Measurements from ENCODE around the gene SFXN3. TPM values are rescaled to one million over a fixed set of nuclear protein-coding genes. Genes with fewer than 3 reads are reported as not detected.

The SFXN3 gene
- total and polyA plus RNA-seq, 2 experiments from 2014 or later, result 0.68 to 3.8 TPM

GRCh38 chr10:101005869-101006567 lies 25.0 kb upstream of the SFXN3 start:
- ATAC-seq (no peak), DNase-seq (ENCODE audit: low spot score) (no peak)
- H3K4me3 ChIP-seq, result no peak overlapping the region
- Mint-ChIP-seq H3K27me3 (ENCODE audit: insufficient read depth, low read depth, poor library complexity) (peaks cover 8% of the 10 kb centered on the region), H3K36me3 (ENCODE audit: low read depth) (peaks cover 37% of the 10 kb centered on the region), H3K4me3 (no peak overlapping the region; the same call in 2 of the 3 replicates), H3K4me1 (peaks cover 13% of the 10 kb centered on the region), H3K27ac (no peak overlapping the region), H3K9me3 (no peaks in the 10 kb centered on the region; the same call in 2 of the 3 replicates)
- no peaks in the 10 kb centered on the region for H3K9me2 ChIP-seq (ENCODE audit: insufficient read depth)
- H3K27ac ChIP-seq (ENCODE audit: low read depth), result no peak overlapping the region
- H3K4me1 ChIP-seq (ENCODE audit: insufficient read depth), result peaks cover 4% of the 10 kb centered on the region
- H3K4me2 ChIP-seq, result no peak overlapping the region
- H3K36me3 ChIP-seq (ENCODE audit: insufficient read depth), result no peaks in the 10 kb centered on the region; the same call in 1 of the 2 replicates
- peaks cover 9% of the 10 kb centered on the region for H3K79me2 ChIP-seq (replicated peaks; ENCODE audit: insufficient read depth)
- H4K20me1 ChIP-seq (replicated peaks; ENCODE audit: insufficient read depth), result 0 out of 2 replicates have a peak, but pooled peaks cover 7% of the 10 kb centered on the region
- no peaks in the 10 kb centered on the region for H3K27me3 ChIP-seq (ENCODE audit: insufficient read depth)
- TF ChIP-seq EZH2 (IDR thresholded peaks at IDR 0.05; ENCODE audit: low read depth, unreplicated experiment) (no peak), NANOG (IDR thresholded peaks at IDR 0.05; ENCODE audit: borderline replicate concordance) (no peak), REST (IDR thresholded peaks at IDR 0.05; ENCODE audit: unreplicated experiment) (no peak), POLR2AphosphoS5 (IDR thresholded peaks at IDR 0.05; ENCODE audit: low read depth) (no peak), EZH2phosphoT487 (IDR thresholded peaks at IDR 0.05; ENCODE audit: unreplicated experiment) (no peak), ZNF462 (CRISPR knock-in tag; IDR thresholded peaks at IDR 0.05) (no peak), ETS1 (IDR thresholded peaks at IDR 0.05) (no peak), JUNB (IDR thresholded peaks at IDR 0.05; ENCODE audit: unreplicated experiment) (no peak), ZNF331 (CRISPR knock-in tag; IDR thresholded peaks at IDR 0.05; ENCODE audit: low read depth) (no peak), CREB1 (CRISPR knock-in tag; IDR thresholded peaks at IDR 0.05; ENCODE audit: low read depth) (no peak), STAT1 (IDR thresholded peaks at IDR 0.05; ENCODE audit: unreplicated experiment) (no peak), ZNF114 (CRISPR knock-in tag; IDR thresholded peaks at IDR 0.05) (no peak), CTCF (conservative IDR thresholded peaks at IDR 0.05; ENCODE audit: low read depth in 2 of 2) (no peak)
- H3F3A ChIP-seq (replicated peaks; ENCODE audit: low read depth), result 0 out of 2 replicates have a peak, but pooled peaks cover 3% of the 10 kb centered on the region
- H2AFZ ChIP-seq, result no peak overlapping the region
